Stimulated activated CD8-positive, alpha-beta memory T cell treated with anti-CD3 and anti-CD28 coated beads, Interleukin-7, amount 100 ng/mL, for 1 hour (primary cell): ENCODE data around the gene GALC.

ENCODE experiments used
- DNase-seq, 2 donors: peaks; one replicate each; pipeline ENCODE4 v3.0.0-alpha.2; 2020; ENCODE audit warnings: low read depth in 2 of 2

The GALC gene

DNA sequence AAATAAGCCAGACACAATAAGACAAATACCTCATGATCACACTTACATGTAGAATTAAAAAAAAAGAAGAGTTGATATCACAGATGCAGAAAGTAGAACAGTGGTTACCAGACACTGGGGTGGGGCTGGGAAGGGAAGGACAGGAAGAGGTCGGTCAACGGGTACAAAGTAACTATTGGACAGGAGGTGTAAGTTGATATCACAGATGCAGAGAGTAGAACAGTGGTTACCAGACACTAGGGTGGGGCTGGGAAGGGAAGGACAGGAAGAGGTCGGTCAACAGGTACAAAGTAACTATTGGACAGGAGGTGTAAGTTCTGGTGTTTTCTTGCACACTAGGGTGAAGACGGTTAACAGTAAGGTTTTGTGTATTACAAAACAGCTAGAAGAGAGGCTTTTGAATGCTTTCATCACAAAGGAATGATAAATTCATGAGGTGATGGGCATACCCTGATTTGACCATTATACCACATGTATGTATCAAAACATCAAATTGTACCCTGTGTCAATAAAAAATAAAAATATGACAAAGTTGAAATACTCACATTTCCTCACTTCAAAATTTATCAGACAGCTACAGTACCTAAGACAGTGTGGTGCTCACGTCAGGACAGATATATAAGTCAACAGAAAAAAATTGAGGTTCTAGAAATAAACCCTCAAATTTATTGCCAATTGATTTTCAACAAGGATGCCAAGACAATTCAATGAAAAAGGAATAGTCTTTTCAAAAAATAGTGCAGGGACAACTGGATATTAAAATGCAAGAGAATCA lies 32.8 kb downstream of the GALC start:
- no peak for DNase-seq

DNA sequence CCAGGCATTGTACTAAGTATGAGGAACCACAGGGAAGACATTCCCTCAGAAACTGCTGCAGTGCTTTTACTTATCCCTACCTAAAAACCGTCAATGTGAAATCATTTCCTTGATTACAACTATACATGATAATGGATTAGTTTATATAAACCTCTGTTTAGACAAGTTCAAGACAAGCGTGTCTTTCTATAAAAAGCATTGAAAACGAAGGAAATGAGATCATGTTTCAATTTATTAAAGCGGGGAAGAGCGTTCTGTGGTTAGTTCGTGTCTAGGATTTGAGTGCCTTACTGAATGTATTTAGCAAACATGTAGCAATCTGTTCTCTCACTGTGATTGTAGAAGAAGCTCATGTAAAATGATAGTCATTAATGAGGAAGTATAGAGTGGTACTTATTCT lies 37.5 kb downstream of the GALC start:
- no peak for DNase-seq

DNA sequence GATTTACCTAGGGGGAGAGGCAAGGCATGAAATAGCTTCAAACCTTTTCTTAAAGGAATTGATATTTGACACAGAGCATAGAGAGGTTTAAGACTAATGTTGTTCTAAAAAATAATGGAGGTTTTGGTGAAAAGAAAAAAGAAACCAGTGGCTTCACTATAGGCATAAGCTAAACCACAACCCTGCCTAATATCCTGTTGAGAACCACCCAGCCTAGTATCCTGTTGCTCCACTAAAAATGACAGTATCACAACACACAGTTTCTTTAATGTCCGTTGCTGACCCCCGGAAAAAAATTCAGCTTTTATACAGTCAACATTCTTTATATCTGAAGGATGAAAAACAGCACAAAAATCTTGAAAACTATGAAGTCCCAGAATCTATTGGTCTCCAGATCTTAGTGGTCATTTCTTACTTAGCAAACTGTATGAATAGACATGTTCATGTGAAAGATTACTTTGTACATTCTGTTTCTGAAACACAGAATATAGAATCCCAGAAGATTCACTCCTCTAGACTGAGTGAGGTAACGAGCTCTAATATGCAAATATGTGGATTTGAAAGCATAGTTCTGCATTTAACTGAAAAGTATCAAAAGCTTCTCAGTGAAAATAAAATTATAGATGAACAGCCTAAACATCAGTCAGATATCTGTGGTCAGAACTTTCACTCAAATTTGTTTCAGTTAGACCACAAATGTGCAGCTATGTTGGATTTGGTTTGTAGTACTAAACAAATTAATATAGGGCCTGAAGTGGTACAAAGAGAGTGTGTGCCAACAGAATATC lies 40.5 kb downstream of the GALC start:
- DNase-seq: no peak

DNA sequence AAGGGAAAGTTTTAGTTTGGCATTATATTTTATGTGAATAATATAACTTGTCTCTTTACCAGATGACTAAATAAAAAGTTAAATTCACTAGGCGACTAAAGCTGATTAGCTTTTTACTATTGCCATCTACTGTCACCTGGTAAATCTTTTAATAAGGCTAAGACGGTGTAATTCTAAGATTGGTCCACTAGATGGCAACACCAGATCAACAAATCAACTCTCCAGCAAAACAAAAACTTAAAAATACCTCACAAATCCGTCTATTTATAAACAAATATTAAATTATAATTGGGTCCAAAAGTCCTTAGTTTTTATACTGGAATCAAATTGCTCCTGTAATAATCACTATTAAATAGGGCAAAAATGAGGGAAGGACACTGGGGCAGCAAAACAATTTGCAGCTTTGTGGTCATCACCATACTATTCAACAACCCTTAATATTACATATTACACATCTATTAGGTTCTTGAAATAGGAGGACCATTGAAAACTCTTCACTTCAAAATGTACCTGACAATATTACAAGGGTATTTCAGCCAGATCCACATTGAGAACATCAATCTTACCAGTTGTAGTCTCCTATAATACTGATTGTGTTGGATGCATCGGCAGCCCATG lies 47.9 kb downstream of the GALC start:
- DNase-seq: no peak

DNA sequence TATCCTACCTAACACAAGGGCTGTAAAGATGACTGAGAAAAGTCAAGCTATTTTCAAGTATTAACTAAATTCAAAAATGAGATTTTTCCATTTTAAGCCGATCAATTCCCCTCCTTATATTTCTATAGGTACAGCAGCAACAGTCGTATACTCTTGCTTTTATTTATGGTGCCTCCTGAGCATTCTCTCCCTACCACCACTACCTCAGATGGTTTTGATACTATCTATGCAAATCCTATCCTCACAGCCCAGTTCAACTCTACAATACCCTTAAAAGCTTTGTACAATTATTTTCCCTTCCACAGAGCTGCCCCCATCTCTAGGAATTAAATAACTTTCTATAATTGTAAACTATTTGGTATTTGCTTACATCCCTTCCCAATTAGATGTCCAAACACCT lies 52.1 kb downstream of the GALC start:
- no peak for DNase-seq

DNA sequence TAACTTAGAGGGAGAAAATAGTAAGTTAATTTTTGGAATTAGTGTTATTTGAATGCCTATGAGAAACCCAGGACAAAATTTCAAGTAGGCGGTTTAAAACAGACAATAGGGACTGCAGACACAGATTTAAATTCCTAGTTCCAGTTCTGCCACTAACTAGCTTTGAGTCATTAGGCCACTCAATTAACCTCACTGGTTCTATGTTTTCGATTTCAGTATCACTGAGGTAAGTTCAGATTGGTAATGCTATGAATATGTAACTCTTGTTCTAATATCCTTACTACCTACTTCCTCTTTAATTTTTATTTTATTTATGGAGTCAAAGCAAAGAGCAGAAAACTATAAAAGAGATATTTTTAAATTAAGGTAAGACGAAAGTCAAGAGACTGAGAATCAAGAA lies 52.6 kb downstream of the GALC start:
- no peak for DNase-seq

DNA sequence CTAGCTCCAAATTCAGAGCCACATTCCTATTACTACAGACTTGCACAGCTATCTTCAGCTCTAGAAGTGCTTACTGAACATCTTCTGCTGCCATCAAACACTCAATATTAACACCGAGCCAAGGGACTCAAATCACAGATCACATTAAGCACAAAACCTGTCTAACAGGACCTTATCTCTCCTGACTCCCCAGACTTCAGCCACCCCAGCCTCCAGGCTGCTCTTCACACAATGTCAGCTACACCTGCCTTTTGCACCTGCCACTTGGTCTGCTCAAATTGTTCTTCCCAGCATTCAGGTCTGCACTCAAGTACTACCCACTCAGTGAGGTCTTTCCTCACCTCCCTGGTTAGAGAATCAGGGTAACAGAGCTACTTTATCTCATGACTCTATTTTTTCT lies 57.1 kb downstream of the GALC start:
- no peak for DNase-seq

DNA sequence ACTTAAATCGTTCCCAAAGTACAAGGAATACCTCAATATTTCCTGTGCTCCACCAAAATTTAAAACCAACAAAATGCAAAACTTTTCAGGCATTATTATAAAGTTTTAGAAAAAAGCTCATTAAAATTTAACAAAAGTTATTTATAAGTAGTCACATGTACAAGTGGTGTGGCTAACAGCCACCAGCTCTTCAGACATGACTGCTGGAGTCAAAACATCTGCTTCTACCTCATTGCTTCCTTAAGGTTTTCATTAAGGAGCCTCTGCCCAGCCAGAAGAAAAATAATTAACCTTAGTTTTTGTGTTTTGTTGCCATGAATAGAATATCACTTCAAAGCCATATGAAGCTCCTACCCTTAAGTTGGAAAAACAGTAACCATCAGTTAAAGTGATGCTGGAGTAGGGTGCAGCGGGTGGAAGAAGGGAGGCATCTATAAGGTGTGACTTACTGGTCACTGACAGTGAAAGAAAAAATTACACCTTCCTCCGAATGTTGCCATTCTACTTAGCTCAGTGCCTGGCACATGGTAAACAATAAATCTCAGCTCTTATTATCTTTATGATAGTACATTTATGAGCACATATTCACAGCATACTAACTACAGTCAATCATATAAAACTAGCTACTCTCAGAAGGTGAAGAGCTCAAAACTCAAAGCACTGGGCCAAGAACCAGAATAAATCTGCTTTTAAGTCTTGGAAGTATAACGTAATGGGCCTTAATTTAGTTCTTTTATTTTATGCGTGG lies 57.7 kb downstream of the GALC start:
- no peak for DNase-seq

DNA sequence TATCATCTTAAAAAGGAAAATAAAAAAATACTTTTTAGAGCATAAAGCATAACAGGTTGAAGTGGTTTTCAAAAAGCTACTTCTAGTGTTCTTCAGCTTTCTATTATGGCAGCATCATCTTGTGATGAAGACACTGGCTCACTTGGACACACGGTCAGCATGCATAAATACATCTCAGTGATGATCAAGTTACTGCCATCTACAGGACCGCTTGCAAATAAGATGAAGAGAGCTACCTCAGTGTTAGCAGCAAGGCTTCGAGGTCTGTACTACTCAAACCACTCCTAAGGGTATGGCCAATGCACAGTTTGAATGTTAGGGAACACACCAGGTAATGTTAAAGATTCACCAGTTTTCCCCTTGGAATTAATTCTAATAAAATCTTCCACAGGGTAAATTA lies 58.8 kb downstream of the GALC start:
- DNase-seq: no peak

DNA sequence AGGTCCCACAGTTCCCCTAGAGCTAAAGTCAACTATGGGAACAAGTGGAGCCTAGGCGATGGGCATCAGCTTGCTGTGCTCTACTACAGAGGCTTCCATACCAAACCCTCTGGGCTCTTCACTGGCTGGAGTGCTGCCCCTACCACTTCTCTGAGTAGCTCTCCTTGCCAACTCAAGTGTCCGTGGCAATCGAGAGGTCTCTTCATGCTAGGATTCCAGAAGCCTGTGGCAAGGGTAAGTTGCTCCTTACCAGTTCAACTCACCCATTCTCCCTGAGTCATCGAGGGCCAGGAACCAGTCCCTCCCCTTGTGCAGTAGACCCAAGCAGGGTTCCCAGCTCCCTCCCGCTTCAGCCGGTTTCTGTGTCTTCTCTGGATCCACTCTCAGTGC lies 76.1 kb downstream of the GALC start:
- DNase-seq: no peak

DNA sequence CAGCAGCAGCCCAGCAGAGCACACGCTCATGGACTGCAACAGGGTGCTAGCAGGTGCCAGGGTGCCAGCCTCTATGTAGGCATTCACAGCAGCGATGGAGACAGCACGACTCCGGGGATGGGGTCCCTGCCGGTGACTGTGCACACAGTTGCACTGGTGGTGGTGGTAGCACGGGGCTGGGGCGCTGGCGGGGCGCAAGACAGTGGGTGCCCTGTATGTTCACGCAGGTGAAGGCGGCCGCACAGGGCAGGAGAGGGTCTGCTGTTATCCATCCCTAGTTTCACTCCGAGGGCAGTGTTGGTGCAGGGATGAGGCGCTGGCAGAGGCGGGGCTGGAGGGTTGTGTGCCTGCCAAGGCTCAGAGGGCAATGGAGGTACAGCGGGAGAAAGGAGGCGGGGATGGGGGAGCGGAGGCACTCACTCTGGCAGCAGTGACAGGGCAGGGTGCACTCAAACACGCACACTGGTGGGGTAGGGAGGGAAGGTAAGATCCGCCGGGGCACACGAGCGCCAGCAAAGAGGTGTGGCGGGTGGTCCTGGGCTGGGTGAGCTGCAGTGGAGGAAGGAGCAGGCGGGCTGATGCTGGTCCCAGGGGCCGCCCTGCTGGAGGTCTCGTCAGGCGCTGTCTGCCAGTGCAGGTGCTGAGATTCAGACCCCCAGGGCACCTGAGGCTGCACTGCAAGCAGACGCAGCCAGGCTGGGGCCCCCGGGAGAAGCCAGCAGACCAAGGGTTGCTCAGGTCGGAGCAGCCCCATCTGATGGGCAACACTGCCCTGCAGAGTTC lies 76.7 kb downstream of the GALC start:
- DNase-seq: no peak

DNA sequence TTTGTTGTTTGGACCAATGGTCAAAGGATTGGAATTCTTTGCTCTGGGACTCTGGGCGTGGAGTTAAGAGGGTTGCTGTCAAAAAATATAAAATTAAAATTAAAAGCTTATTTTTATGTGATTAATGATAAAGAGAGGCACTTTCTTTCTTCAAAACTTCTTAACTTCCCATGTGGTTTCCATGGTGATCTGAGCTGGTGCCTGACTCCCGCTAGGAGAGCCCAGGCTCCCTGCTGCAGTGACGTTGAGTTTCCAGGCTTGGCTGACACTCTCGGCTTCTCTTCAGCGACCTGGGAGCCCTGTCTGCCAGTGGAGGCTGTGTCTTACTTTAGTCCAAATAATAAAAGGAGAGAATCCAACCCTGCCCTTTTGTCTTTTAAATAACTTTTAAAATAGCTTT lies 84.4 kb downstream of the GALC start:
- no peak for DNase-seq

DNA sequence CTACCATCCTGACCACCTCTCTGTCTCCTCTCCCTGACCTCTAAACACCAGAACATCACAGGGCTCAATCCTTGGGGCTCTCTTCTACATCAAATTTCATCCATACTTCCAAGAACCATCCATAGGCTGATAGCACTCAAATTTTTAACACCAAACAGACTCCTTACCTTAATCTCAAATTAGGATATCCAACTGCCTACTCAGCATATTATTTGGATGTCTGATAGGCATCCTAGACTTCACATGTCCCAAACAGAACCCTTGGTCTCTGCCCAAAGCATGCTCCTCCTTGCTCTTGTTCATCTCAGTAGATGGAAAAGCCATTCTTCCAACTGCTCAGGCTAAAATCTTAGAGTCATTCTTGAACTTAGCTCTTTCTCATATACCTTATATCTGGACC lies 91.3 kb downstream of the GALC start:
- DNase-seq: no peak

DNA sequence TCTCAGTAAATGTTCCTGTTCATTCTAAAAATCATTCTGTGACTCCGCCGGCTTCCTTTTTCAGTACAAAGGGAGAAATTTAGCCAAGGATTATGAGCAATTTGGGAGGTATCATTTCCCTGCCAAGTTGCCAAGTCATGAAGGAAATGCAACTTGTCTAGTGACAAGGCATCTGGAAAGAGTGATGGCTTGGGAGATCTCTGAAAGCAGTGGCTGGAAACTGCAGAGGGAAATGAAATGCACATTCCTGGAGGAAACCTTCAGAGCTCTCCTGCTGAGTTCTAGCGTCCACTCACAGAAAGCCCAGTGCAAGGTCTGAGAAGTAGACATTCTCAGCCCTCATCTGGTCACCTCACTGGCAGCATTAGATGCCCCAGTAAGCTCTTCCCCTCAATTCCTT lies 91.7 kb downstream of the GALC start:
- no peak for DNase-seq

DNA sequence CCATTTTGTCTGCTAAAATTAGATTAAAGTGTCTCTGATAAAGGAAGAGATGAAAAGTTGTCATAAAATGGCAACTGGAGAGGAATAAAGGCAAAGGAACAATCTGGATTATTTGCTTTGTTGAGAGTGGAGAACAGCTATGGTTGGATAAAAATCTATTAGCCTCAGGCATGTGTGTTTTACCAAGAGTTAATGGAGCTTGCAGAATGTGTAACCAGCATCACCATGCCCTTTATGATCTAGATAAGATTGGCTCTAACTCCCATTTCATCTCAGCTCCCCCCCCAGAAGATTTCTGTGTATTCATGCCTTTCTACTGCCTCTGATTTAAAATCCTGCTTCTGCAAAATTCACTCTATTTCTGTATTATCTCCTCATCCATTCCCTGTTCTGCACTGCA lies 93.8 kb downstream of the GALC start:
- no peak for DNase-seq

DNA sequence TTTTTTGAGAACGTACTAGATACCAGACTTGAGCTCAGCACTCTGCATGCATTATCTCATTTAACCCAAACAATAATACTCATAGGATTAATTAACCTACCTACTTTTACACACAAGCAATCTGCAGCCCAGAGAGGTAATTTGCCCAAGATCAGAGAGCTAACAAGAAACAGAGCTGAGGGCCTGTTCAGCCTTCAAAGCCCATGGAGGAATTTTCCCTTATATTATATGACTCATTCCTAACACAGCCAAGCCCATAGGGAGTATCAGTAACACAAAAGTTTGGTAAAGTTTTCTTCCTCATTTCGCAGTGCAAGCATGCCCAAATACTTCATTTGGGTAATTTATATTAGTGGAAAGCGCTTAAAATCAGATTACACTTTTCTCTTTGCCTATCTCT lies 94.7 kb downstream of the GALC start:
- no peak for DNase-seq

DNA sequence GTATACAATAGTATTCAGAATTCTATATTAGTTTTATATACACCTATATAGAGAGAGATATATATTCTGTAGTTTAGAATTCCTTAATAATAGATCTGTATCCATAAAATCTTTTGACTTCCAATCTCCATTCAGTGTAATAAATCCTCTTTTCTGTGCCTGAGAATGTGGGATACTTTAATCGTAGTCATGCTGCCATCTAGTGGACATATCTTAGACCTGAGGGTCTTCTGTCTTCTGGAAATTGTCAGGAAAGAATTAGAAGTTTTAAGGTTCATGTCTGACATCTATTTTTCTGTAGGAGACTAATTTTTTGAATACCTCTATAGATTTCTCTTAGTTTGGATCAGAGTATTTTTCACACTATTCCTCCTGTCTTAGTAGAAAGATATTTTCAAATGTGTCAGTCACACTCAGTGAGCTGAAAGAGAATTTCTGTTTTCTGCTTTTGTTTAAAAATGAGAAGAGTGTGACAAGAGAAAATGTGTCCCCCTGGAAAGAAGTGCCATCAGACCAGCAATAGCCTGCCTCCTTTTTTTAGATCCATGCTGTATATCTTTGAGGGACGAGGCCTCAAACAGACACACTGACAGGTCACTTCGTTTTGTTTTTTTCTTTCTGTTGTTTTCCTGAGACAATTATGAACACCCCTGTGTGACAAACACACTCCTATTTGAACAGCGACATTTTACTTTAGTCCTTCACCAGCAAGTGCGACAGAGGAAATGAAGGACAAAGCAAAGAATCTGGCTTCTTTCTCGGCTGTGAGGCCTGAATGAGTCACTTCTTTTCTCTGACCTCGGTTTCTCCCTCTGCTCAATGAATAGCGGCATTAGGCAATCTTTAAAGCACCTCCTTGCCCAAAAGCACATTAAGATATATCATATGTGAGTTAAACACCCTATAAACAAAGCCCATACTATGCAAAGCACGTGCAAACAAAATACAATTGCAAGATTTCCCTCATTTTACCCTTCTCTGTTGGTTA lies 96.3 kb downstream of the GALC start:
- DNase-seq: no peak

DNA sequence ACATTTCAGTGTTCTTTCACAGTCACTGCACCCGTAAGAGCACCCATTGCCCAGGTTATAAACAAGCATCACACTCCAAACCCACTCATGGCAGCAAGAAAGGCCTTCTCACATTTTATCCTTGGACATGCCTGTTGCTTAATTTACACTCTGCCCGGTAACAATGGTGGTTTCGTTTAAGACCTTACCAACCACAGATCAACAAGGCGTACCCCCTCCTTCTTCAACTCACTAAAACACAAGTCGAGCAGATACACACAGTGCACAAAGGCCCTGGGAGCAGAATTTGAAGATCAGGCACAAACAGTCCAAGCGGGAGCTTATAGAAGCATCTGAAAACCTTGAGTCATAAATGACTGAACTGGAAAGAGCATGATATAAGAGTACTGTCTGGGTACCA lies 98.1 kb downstream of the GALC start:
- no peak for DNase-seq

DNA sequence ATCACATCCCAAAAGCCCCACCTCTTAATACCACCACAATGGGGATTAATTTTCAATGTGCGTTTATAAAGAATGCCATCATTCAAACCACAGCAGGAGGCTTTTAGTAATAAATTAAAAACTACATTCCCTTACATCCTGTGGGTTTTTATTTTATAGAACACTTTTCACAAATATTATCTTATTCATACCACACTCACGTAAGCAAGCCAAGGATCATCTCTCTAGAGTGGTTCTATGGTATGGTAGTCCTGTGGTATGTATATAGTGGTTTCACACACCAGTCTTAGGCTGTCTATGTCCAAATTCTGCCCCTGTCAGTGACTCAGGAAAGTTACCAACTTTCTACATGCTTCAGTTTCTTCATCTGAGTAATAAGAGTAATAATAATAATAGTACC lies 100.2 kb downstream of the GALC start:
- DNase-seq: no peak
